Stimulated activated CD4-positive, alpha-beta T cell treated with anti-CD3 and anti-CD28 coated beads, Interleukin-12 subunit alpha, Interleukin-12 subunit beta, amount 100 ng/mL, for 24 hours (primary cell): ENCODE data around the gene A1BG.
A peak's percentile ranks its signal among the peaks of the same experiment; 100 is the strongest.
"Not testable (repeated sequence)": the region's sequence is repeated elsewhere in the genome, so short reads cannot be mapped to it uniquely, and the experiment has no call there.

Experiments
- DNase-seq, 2 experiments: peaks; one replicate each; pipeline ENCODE4 v3.0.0-alpha.2; 2020; ENCODE audit warnings: low read depth in 2 of 2

A1BG gene

DNA sequence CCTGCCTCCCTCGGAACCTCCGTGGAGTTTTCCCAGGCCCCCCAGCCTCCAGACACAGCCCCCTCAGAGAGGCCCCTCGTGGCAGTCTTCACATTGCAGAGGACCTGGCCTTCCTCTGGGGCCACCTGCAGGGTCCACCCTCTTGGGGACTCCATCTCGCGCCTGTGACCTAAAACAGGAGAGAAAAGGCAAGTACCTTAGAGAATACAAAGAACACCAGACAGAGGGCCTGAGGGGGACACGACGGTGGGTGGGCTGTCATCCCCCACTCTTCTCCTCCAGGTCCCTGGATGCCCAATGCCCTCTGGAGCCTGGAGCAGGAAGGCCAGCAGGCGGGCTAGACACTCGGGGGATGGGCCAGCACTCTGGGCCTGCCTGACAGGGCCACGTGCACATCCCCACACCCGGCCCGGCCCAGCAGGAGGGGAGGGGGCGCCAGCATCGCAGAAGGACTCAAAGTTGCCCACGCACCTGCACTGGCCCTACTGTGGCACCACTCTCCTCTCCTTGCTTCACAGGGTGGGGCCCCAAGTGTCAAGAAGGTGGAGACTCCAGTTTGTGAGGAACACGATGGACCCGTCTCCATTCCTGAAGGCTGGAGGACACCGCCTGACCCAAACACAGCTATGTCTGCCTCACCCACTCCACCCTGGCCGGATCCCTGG, 4.3 kb upstream of the A1BG start:
- no peak for DNase-seq

- no peak for DNase-seq
Measured at GRCh38 chr19:58356766-58357480, 3.6 kb upstream of the A1BG start.

DNA sequence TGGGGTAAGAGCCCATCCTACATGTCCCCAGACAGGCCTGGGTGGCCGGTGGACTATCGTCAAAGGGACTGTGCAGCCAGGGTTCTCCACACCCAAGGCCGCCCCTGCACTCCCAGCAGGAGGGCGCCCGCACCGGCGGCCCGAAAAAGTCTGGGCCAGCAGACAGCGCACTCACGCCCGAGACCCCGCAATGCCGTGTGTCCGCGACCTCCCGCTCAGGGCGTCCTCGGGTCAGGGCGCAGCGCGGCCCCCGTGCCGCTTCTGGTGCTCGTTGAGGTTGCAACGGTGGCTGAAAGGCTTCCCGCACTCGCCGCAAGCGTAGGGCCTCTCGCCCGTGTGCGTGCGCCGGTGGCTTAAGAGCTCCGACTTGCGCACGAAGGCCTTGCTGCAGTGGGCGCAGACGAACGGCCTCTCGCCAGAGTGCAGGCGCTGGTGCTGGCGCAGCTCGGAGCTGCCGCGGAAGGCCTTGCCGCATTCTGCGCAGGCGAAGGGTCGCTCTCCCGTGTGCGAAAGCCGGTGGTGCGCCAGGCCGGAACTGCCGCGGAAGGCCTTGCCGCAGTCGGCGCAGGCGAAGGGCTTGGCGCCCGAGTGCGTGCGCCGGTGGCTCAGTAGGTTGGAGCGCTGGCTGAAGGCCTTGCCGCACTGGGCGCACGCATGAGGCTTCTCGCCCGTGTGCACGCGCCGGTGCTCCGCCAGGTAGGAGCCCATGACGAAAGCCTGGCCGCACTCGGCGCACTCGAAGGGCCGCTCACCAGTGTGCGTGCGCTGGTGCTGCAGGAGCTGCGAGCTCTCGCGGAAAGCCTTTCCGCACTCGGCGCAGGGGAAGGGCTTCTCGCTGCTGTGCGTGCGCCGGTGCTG, 2.8 kb upstream of the A1BG start:
- no peak for DNase-seq

- no peak for DNase-seq
Measured at GRCh38 chr19:58355215-58355796, 2.0 kb upstream of the A1BG start.

DNA sequence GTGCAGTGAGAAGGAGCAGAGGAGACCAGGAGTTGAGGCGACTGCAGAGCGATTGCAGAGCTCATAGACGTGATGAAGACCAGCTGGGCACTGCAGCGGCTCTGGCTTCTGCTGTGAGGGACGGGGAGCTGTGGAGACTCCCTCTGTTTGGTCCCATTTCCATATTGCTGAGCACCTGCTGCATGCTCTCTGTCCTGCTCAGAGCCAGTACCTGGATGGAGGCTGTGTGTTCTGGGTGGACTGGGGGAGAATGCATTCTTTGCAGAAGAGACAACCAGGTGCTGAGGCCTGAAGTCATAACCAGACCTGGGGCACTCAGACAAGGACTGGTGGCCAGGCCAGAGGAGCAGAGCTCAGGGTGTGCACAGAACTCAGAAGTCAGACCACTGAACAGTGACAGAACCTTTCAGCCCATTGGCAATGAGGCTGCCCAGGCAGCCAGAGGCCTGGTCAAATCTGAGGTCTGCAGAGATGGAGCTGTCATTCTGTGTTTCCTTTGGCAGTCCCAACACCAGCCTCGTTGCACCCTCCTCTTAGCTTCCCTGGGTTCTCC, 1.3 kb upstream of the A1BG start:
- DNase-seq: no peak

DNA sequence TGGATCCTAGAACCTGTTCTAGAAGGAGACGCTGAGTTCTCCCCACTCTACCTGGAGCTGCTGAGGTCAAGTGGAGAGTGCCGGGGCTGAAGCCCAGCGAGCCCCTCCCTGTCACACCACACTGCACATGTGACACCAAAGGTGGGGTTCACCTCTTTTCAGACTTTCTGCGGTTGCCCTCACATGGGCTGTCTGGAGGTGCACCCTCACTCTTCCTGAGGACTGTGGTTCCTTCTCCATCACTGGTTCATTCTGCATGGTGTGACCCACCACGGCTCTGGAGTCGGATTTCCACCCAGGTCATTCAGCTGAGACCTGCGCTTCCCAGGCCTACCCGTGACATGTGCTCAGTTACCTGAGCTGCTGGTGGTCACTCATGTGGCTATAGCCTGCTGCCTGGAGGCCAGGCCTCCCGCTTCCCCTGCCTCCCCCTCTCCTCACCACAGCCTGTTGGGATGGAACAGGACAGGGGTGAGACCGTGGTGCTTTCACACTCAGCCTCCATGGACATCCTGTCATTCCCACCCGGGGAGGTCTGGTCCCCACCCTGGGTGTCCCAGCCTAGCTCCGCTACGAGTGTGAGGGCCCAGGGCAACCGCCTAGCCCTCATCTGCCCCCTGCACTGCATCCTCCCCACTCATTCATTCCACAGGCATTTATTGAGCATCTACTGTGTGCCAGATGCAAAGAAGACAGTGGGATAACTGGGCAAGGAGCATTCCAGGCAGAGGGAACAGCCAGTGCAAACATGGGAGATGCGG, 605 bp upstream of the A1BG start:
- no peak for DNase-seq

DNA sequence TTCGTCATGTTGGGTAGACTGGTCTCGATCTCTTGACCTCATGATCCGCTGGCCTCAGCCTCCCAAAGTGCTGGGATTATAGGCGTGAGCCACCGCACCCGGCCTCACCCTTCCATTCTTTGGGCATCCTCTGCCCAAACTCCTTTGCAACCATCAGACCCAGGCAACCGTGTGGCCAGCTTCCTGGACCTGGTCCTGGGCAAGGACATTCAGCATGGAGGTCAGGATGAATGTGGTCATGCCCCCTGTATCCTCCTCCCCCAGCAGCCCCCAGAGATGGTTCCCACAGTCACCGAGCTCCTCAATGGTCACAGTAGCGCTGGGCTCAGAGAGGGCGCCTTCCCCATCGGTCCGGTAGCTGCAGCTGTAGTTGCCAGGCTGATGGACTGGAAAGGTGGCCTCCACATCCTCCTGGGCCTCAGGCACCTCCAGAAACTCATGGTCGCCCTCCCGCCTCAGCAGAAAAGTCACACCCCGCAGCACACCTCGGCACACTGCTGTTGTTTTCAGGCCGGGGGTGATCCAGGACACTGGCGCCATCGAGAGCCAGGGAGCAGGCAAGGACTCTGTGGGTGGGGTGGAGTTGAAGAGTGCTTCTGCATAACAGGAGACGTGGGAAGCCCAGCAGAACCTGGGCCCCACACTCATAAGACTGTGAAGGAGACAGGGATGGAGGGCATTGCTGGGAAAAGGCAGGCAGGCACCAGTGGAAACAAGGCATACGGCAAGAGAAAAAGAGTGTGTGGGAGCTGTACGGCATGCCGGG, 1.1 kb downstream of the A1BG start:
- DNase-seq: no peak

GRCh38 chr19:58351558-58351878, 1.8 kb downstream of the A1BG start:
- no peak for DNase-seq

DNA sequence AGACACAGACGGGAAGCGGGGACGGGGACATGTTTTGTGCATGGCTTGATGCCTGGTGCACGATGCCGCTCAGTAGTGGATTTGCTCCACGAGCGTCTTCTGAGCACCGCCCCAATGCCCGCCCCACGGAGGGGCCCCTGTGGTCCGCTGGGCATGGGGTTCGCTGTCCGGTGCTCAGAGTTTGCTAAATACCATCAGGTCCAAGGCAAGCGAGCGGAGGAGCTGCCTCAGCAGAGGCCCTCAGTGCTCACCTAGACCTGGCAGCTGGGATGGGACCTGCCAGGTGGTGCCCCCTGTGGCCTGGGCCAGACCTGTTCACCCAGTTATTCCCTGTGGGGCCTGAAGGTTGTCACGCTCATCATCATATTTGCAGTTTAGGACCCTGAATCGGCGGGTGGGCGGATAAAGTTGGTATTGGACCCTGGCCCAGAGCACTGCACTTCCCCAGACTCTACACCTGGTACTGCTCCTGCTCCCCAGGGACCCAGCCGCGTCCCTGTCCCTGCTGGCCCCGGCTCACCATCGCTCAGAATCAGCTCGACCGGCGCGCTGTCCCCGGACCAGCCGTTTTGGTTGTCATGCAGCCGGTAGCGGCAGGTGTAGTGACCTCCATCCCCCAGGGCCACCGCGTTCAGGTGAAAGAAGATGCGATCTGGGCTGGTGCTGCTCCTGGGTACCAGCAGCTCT, 2.3 kb downstream of the A1BG start:
- no peak for DNase-seq

- no peak for DNase-seq
Measured at GRCh38 chr19:58350001-58350861, 3.1 kb downstream of the A1BG start.

DNA sequence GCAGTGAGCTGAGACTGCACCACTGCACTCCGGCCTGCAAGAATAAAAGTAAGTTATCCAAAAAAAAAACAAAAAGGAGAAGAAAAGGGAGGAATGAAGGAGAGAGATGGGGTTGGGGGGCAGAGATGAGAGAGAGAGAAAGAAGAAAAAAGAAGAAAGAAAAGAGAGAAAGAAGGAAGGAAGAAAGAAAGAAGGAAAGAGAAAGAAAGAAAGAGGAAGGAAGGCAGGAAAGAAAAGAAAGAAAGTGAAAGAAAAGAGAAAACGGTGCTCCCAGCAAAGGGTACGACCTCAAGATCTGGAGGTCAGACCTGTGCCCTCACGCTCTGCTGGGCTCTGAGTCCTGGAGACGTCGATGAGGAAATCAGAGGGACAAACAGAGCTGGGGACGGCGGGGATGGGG, 3.7 kb downstream of the A1BG start:
- no peak for DNase-seq

DNA sequence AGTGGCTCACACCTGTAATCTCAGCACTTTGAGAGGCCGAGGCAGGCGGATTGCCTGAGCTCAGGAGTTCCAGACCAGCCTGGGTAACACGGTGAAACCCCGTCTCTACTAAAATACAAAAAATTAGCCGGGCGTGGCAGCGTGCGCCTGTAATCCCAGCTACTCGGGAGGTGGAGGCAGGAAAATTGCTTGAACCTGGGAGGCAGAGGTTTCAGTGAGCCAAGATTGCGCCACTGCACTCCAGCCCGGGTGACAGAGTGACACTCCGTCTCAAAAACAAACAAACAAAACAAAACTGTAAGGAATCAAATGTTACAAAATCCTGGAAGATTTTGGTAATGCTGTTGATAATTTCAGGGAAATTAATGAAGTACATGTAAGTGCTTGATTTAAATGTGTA, 5.2 kb downstream of the A1BG start:
- not testable (repeated sequence) for DNase-seq

GRCh38 chr19:58346961-58347929, 6.0 kb downstream of the A1BG start:
- DNase-seq: peak; percentile 40 to 50

DNA sequence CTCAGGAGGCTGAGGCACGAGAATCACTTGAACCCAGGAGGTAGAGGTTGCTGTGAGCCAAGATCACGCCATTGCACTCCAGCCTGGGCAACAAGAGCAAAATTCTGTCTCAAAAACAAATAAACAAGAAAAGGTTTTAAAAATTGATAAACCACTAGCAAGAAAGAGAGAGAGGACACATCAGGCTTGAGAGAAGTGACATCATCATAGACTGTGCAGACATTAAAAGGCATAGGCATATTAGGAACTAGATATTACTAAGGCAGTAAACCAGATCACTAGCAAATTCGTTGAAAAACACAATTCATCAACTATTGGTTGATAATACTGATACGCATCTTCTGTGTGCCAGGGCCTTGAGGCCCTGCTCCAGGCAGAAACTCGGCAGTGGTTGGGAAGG, 7.7 kb downstream of the A1BG start:
- no peak for DNase-seq

DNA sequence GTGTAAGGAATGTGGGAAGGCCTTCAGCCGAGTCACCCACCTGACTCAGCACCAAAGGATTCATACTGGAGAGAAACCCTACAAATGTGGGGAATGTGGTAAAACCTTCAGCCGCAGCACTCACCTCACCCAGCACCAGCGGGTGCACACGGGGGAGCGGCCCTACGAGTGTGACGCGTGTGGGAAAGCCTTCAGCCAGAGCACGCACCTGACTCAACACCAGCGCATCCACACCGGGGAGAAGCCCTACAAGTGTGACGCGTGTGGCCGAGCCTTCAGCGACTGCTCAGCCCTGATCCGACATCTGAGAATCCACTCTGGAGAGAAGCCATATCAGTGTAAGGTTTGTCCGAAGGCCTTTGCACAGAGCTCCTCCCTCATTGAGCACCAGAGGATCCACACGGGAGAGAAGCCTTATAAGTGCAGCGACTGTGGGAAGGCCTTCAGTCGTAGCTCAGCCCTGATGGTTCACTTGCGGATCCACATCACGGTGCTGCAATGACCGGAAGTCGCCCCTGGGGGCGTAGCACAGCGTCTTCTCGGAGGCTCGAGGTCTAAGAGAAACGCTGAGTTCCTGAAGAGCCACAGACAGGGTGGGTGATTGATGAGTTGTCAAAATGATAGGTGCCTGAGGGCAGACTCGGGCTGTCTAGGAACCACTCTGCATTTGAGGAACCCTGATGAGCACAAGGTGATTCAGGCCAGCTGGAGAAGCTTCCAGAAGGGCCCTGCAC, 14.3 kb downstream of the A1BG start:
- no peak for DNase-seq

GRCh38 chr19:58338336-58338735, 15.0 kb downstream of the A1BG start:
- no peak for DNase-seq

DNA sequence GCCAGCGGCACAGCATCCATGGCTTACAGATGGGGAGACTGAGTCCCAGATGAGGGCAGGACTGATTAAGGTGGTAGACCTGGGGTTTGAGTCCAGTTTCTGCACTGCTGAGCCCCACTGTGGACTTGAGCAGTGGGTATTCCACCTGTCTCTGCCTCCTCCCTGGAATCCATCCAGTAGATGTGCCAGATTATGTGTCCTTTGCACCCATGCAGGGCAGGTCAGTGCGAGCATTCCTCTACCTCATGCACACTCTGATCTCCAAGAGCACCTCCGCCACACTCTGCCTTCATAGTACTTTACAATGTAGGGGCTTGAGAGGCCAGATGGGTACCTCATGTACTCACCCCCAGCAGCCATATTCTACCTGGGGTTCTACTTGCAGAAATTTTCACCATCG, 16.5 kb downstream of the A1BG start:
- no peak for DNase-seq
